Activated T-cell treated with anti-CD3 and anti-CD28 coated beads for 1 hour (primary cell): ENCODE data around the gene MAP2K7.
"Not testable (repeated sequence)": the region's sequence is repeated elsewhere in the genome, so short reads cannot be mapped to it uniquely, and the experiment has no call there.

ENCODE experiments used
- DNase-seq: peaks from one replicate; pipeline ENCODE4 v3.0.0-alpha.2; 2020; ENCODE audit warnings: low read depth

MAP2K7 gene

DNA sequence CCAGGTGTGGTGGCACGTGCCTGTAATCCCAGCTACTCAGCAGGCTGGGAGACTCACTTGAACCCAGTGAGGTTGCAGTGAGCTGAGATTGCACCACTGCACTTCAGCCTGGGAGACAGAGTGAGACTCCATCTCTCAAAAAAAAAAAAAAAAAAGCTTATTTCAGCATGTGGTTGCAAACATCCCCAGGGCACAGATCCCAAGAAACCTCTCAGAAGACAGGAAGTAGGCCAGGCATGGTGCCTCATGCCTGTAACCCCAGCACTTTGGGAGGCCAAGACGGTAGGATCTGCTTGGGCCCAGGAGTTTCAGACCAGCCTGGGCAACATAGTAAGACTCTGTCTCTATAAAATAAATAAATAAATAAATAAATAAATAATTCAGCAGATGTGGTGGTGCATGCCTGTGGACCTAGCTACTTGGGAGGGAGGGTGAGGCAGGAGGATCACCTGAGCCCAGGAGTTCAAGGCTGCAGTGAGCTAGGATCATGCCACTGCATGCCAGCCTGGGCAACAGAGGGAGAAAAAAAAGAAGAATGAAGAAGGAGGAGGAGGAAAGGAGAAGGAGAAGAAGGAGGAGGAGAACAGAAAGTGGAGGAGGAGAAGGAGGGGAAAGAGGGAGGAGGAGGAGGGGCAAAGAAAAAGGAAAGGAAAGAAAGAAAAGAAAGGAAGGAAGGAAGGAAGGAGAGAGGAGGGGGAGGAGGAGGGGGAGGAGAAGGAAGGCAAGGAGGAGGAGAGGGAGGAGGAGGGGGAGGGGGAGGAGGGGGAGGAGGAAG, 19.7 kb upstream of the MAP2K7 start:
- no peak for DNase-seq

DNA sequence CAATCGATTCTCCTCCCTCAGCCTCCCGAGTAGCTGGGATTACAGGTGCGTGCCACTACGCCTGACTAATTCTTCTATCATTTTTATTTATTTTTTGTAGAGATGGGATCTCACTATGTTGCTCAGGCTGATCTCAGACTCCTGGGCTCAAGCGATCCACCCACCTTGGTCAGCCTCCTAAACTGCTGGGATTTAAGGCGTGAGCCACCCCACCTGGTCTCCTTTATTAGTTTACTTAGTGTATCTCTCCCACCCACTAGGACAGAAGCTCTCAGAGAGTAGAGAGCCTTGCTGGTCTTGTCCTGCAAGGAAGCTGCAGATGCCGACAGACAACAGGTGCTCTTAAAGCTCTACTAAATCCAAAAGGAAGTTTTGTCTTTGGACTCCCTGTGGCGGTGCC, 17.9 kb upstream of the MAP2K7 start:
- DNase-seq: no peak

DNA sequence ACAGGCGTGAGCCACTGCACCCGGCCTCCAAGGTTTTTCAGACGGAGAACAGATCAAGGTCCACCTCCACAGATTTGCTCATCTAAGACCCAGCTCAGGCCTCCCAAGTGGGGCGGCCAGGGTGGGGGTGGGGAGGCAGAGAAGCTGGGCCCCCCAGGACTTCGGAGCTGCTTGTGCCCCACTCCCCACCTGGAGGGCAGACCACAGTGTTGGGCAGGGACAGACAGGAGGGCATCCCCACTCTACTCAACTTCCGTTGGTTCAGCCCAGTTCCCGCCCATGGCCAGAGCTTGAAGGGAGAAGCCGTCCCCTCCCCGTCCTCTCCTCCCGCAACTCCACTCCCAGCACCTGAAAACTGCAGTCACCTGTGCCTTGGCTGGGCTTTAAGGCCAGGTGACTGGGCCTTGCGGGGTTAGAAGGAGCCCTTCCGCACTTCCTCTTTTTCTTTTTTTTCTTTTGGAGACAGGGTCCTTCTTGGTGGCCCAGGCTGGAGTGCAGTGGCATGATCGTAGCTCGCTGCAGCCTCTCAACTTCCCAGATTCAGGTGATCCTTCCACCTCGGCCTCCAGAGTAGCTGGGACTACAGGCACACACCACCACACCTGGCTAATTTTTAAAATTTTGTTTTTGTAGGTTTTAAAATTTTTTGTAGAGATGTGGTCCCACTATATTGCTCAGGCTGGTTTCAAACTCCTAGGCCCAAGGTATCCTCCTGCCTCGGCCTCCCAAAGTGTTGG, 16.1 kb upstream of the MAP2K7 start:
- DNase-seq: no peak

DNA sequence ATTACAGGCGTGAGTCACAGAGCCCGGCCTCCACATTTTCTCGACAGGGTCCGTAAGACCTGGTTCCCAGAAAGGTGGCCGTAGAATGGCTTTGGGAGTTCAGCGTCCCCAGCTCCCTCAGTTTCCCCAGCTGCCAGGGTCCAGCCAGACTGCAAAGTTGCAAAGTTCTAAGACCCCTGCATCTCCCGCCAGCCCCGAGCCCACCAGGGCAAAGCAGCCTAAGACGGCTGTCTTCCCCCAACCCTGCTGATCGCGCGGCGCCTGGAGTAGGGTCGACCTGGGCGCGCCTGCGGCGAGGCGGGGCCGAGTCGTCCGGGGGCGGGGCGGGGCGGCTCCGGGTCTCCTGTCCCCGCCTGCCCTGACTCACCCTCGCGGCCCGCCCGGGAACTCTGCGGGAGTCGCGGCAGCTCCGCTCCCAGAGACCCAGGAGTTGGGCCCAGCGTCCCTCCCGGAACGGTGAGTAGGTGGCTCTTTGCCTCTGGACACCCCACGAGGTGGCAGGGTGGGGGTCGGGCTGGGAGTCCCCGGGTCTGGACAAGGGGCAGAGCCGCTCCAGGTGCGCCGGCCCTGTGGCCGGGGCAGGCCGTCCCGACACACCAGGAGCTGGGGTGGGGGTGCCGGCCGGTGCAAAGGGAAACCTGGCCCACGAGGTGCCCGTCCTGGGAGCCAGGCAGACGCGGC, 15.4 kb upstream of the MAP2K7 start, which contains the start of gene LRRC8E:
Gene LRRC8E (plus strand): TSS at position 366 of the 681 bp plus-strand sequence. CDS start 7,094 bp downstream, outside the sequence.
- no peak for DNase-seq

DNA sequence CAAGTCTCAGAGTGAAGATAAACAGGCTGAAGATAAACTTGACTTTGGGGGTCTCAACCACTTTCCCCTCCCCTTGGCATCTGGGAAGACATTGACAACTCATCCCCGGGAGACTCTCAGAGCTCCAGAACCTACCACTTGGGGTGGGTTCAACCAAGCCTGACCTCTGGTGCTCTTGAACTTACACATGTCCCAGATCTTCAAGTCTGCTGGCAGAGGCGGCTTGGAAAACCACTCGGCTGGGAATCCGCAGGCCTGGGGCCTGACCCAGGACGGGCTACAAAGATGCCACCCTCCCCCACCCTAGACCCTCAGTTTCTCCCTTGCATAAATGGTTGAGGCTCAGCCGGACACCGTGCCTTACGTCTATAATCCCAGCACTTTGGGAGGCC, 14.9 kb upstream of the MAP2K7 start:
- no peak for DNase-seq

DNA sequence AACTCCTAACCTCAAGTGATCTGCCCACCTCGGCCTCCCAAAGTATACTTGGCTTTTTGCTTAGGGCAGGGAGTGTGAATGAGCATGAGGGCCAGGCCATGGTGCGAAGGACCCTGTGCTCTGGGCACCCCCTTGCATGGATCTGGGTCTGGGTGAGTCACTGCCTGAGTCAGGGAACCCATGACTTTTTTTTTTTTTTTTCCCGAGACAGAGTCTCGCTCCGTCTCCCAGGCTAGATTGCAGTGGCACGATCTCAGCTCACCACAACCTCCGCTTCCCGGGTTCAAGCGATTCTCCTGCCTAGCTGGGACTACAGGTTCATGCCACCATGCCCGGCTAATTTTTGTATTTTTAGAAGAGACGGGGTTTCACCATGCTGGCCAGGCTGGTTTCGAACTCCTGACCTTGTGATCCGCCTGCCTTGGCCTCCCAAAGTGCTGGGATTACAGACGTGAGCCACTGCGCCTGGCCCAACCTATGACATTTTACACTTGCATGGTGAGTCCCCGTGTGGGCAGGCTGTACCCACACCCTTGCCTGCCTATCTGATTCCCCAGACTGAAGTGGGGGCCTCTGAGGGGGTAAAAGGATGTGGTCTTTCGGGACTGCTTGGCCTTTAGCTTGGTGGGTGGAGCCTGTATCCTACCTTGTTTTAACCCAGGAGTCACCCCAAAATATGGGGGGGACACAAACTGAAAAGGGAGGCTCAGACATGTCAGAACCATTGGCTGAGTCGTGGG, 10.1 kb upstream of the MAP2K7 start:
- DNase-seq: not testable (repeated sequence)

DNA sequence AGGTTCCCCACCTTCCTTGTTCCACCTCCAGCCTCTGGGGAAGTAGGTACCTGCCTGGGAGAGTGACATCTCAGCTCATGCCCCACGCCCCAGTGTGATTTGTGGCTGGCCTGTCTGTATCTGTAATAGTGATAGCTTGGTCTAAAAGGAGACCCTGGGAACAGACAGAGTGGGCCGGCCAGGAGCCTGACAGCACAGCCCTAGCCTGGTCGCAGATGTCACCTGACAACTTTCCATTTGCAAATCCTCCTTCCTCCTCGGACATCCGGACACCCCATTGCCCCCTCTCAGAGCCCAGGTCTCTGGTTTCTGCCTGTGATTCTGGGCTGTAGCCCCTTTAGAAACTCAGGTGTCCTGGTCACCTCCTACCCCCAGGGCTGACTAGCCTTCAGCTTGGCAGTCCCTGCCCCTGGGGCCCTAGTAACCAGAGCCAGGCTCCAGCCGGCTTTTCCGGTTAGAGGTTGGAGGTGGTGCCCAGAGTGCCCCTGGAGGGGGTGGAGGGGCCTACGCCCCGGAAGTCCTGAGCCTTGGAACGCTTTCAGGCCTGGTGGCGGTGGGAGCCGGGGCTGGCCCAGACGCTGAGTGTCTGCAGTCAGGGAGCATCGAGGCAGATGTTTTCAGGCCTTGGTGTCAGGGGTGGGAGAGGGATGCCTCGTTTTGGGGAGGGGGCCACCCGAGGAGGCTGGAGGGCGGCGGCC, 8.9 kb upstream of the MAP2K7 start:
- DNase-seq: no peak

DNA sequence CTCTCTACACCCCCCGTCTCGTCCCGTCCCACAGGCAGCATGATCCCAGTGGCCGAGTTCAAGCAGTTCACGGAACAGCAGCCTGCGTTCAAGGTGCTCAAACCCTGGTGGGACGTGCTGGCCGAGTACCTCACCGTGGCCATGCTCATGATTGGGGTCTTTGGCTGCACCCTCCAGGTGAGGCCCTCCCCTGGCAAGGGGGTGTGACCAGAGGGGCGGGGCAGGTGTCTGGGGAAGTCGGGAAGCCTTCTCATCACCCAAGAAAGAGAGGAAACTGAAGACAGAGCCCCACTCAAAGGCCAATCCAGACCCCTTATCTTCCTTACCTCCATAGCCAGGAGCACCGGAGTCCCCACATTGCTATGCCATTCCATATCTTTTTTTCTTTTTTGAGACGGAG, 8.1 kb upstream of the MAP2K7 start:
- no peak for DNase-seq

DNA sequence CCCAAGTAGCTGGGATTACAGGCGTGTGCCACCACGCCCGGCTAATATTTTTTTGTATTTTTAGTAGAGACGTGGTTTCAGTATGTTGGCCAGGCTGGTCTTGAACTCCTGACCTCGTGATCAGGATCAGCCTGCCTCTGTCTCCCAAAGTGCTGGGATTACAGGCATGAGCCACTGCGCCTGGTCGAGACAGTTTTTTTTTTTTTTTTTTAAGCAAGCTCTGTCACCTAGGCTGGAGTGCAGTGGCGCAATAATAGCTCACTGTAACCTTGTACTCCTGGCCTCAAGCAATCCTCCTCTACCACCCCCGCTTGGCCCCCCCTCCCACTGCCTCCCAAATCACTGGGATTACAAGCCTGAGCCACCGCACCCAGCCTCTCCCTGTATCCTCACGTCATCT, 6.4 kb upstream of the MAP2K7 start:
- no peak for DNase-seq

DNA sequence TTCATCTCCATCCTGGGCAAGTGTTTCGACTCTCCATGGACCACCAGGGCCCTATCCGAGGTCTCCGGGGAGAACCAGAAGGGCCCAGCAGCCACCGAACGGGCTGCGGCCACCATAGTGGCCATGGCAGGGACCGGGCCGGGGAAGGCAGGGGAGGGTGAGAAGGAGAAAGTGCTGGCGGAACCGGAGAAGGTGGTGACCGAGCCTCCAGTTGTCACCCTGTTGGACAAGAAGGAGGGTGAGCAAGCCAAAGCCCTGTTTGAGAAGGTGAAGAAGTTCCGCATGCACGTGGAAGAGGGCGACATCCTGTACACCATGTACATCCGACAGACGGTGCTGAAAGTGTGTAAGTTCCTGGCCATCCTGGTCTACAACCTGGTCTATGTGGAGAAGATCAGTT, 4.7 kb upstream of the MAP2K7 start:
- DNase-seq: no peak

DNA sequence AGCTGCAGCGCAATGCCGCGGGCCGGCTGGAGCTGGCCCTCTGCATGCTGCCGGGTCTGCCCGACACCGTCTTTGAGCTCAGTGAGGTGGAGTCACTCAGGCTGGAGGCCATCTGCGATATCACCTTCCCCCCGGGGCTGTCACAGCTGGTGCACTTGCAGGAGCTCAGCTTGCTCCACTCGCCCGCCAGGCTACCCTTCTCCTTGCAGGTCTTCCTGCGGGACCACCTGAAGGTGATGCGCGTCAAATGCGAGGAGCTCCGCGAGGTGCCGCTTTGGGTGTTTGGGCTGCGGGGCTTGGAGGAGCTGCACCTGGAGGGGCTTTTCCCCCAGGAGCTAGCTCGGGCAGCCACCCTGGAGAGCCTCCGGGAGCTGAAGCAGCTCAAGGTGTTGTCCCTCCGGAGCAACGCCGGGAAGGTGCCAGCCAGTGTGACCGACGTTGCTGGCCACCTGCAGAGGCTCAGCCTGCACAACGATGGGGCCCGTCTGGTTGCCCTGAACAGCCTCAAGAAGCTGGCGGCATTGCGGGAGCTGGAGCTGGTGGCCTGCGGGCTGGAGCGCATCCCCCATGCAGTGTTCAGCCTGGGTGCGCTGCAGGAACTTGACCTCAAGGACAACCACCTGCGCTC, 3.8 kb upstream of the MAP2K7 start:
- no peak for DNase-seq

DNA sequence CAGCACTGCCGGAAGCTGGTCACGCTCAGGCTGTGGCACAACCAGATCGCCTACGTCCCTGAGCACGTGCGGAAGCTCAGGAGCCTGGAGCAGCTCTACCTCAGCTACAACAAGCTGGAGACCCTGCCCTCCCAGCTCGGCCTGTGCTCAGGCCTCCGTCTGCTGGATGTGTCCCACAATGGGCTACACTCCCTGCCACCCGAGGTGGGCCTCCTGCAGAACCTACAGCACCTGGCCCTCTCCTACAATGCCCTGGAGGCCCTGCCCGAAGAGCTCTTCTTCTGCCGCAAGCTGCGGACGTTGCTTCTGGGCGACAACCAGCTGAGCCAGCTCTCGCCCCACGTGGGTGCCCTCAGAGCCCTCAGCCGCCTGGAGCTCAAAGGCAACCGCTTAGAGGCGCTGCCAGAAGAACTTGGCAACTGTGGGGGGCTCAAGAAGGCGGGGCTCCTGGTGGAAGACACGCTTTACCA, 3.2 kb upstream of the MAP2K7 start:
- no peak for DNase-seq

DNA sequence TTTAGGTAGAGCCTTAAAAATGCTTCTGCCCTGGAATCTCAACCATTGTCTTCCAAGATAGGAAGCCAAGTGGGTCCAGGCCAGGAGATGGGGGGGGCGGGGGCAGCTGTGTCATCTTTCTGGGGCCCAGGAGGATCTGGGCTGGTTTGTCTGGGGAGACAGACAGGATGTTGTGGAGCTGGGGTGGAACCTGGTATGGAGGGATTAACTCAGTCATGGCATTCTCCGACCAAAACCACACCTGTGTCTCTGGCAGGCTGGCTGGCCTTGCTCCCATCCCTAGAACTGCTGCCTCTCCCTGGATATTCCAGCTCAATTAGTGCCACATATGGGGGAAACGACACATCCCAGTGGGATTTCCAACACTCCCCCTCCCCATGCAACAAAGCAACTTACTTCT, 2.7 kb upstream of the MAP2K7 start:
- DNase-seq: no peak

DNA sequence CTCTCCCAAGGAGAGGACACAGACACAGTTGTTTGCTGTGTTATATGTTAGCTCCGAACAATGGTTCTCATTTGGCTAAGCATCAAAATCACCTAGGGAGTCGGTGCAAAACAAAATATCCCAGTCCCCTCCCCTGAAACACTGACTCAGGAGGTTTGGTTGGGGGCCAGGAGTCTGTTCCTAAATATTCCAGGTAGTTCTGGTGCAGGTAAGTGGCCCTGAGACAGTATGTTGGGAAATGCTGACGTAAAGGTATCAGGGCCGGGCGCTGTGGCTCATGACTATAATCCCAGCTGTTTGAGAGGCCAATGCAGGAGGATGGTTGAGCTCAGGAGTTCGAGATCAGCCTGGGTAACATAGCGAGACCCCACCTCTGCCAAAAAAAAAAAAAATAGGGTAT, 2.3 kb upstream of the MAP2K7 start:
- DNase-seq: no peak

DNA sequence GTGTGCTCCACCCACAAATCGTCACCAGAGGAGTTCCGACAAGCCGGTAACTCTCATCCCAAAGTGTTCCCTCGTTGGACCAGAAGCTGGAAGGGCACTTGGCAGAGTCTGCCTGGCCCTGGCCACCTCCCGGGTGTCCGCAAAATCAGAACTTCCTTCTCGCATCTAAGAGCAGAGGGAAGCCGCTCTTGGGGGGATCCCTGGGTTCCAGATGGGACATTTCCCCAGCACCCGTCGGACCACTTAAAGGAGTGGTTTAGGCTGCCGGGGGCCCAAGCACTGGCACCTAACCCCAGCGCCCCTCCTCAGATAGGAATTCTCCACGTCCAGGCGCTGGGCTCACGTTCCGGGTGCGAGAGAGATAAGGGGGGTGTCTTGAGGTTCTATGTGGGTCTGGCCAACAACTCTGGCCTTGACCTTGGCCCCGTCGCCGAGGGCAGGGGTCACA, 857 bp upstream of the MAP2K7 start:
- DNase-seq: no peak

DNA sequence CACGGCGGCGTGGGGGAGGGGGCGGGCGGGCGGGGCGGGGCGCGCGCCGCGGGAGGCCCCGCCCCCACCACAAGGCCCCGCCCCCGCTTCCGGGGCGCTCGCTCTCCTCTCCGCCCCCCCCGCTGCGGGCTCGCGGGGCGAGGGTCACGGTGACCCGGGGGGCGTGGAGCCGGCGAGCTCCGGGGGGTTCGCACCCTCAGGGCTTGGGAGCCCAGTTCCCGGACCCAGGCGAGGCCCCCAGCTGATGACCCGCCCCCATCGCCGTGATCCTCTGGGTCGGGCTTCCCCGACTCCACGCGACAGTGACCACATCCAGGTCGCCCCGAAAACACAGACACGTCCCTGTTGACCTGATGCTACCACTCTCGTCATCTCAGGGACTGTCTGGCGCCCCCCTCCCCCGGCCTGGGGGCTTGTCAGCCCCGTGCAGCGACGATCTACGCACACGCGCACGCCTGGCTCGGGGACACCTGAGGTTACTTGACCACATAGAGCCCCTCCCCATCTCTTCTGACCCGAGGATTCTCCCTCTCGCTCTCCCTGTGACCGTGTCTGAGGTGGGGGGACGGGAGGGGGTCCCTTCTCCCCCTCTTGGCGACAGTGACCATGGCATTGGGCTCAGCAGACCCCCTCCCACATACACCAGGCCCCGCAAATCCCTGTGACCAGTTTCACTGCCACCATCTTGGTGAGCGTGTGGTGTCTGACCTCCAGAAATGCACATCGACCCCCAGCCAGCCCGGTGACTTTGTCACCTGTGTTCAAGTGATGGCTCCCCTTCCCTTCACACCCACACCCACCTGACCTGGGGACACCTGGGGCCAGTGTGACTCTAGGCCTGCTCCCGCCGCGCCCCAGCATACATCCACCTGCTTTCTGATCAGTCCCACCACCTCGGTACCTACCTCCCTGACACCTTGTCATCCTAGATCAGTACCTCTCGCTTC, 670 bp downstream of the MAP2K7 start:
- no peak for DNase-seq

DNA sequence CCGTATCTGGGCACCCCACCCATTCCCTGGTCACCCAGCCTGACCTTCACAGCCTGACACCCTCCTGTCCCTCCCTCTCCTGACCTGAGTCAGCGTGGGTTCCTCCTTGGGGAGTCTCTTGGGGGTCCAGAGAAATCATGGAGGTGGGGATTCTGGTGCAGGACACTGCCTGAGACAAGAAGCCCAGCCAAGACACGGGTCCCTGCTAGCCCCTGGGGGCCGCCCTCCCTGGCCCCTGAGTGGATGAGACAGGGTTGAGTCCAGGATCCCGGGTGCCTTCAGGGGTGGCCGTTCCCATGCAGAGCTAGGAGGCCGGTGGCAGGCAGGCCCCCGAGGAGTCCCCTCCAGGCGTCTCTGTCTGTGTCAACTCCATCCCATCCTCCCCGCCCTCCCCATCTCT, 1.6 kb downstream of the MAP2K7 start:
- no peak for DNase-seq

DNA sequence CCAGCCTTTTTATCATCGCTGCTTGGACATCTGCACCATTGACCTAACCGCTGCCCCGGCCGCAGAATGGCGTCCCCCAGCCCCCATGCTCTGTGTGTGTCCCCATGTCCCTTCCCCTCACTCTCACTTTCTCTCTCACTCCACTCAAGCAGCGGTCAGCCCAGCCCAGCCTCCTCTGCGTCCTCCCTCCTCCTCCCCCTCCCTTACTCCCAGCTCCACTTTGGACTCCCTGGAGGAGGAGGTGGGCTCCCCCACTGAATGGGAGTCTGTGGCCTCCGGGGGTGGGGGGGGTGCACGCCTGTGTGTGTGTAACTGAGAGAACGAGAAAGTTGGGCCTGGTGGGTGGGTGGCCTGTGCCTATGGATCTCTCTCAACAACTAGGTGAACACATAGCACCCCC, 2.2 kb downstream of the MAP2K7 start:
- no peak for DNase-seq

DNA sequence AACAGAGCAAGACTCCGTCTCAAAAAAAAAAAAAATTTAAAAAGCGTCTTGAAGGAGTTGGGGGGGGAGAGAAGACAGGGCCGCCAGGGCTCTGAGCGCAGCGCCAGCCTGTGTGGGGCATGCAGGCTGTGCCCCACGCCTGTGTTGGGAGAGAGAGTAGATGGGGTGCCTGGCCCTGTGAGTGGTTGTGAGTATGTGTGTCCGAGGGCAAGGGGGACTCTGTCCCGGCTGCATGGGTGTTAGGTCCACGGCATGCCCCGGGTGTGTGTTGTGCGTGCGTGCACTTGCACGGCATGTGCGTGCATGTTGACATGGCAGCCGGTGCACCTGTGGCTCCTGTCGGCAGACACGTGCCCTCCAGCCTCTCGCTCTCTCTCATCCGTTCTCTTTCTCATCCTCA, 3.4 kb downstream of the MAP2K7 start:
- DNase-seq: no peak

DNA sequence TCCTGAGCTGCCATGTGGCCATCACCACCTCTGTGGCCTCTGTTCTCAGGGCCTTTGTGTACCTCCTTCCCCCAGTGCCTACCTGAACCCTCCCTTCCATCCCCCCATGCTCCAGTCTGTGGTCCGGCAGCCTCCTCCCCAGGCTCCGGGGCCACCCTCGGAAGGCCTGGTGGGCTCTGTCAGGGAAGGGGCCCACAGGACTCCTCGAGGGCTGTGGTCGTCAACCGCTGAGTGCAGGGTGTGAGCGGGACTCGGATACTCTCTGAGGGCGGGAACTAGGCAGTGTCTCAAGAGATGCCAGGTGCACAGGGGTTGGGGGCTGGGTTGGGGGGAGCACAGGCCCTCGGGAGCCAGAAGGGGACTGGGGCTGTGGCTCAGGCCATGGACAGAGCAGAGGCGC, 3.9 kb downstream of the MAP2K7 start:
- no peak for DNase-seq
